HG02973 (cell line): ENCODE results near the gene NUP214.
A peak's percentile ranks its signal among the peaks of the same experiment; 100 is the strongest.
"Not testable (repeated sequence)": the region's sequence is repeated elsewhere in the genome, so short reads cannot be mapped to it uniquely, and the experiment has no call there.

Experiments
- ATAC-seq: cut with Tn5 transposase; IDR thresholded peaks from one replicate; pipeline ENCODE4 v1.9.1; 2021; ENCODE audit warnings: moderate library complexity; ENCODE audit not compliant: unreplicated experiment

The NUP214 gene

GRCh38 chr9:131227959-131228460 is 102.6 kb downstream of the NUP214 start:
- no peak for ATAC-seq

GRCh38 chr9:131228988-131229387 is 103.6 kb downstream of the NUP214 start:
- no peak for ATAC-seq

GRCh38 chr9:131233556-131233955 is 108.2 kb downstream of the NUP214 start:
- ATAC-seq: no peak

- ATAC-seq: no peak
Observed at GRCh38 chr9:131233995-131234394, 108.6 kb downstream of the NUP214 start.

GRCh38 chr9:131234799-131235479 is 109.6 kb downstream of the NUP214 start:
- no peak for ATAC-seq

- ATAC-seq: no peak
Observed at GRCh38 chr9:131235480-131235851, 110.1 kb downstream of the NUP214 start.

- no peak for ATAC-seq
Observed at GRCh38 chr9:131236161-131236560, 110.8 kb downstream of the NUP214 start.

GRCh38 chr9:131236761-131237160 is 111.4 kb downstream of the NUP214 start:
- no peak for ATAC-seq

- no peak for ATAC-seq
Observed at GRCh38 chr9:131237291-131237690, 111.9 kb downstream of the NUP214 start.

GRCh38 chr9:131237931-131238401 is 112.6 kb downstream of the NUP214 start:
- ATAC-seq: peak; percentile 61

- ATAC-seq: no peak
Observed at GRCh38 chr9:131238402-131239021, 113.1 kb downstream of the NUP214 start.

- ATAC-seq: no peak
Observed at GRCh38 chr9:131239161-131239975, 114.0 kb downstream of the NUP214 start.

GRCh38 chr9:131240047-131240921 is 114.9 kb downstream of the NUP214 start:
- ATAC-seq: no peak

- not testable (repeated sequence) for ATAC-seq
Observed at GRCh38 chr9:131244331-131244730, 118.9 kb downstream of the NUP214 start.

GRCh38 chr9:131246618-131247017 is 121.2 kb downstream of the NUP214 start:
- ATAC-seq: no peak

- ATAC-seq: no peak
Observed at GRCh38 chr9:131252120-131252519, 126.7 kb downstream of the NUP214 start.

GRCh38 chr9:131253891-131254491 is 128.6 kb downstream of the NUP214 start:
- no peak for ATAC-seq

- no peak for ATAC-seq
Observed at GRCh38 chr9:131254626-131255025, 129.2 kb downstream of the NUP214 start.

GRCh38 chr9:131255676-131256197 is 130.4 kb downstream of the NUP214 start:
- no peak for ATAC-seq
